ENCODE measurements around the gene RNF141.

Gene RNF141

DNA sequence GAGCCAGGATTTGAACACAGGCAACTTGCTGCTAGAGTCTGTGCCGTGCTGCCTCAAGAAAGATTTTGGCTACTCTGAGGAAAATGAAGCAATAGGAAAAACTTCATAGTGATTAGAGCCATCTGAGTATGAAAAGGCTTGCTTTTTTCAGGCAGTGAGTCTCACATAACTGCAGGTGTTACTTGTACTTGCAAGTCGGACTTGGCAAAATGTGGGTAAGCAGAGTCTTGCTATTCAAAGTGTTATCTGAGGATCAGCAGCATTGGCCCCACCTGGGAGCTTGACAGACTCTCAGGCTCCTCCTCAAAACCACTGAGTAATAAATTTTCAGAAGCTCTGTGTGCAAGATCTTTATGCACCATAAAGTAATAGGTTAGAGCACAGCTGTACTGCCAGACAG is 18.1 kb downstream of the RNF141 start:
- DNase-seq (ENCODE audit: low read depth in 2 of 2) = no peak

DNA sequence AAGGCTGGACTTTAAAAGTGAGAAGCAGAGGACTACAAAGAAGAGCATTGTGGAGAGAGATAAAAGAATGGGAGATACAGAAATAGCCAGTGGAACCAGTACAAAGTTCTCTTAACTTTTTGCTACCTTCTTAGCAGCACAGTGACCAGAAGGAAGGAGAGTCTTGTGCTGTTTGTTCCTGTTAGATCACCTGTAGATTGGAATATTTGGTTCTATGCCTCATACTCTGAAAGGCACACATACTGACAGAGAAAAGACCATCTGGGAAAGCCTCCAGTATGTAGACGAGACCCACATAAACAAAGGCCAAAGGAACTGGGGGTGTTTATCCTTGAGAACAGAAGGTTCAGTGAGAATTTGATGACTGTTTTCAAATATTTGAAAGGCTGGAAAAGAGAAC is 18.7 kb downstream of the RNF141 start:
- DNase-seq (ENCODE audit: low read depth in 2 of 2) = no peak

DNA sequence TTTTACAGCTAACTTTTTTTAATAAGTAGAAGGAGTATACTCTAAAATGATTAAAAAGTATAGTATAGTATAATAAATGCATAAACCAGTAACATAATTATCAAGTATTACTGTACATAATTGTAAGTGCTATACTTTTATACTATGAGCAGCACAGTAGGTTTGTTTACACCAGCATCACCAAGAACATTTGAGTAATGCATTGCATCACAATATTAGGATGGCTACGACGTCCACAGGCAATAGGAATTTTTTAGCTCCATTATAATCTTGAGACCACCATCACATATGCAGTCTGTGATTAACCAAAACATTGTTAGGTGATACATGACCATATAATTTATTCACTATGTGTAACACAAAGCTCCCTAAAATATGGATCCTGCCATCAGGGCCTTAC is 20.4 kb downstream of the RNF141 start:
- no peak for DNase-seq (ENCODE audit: low read depth in 2 of 2)

DNA sequence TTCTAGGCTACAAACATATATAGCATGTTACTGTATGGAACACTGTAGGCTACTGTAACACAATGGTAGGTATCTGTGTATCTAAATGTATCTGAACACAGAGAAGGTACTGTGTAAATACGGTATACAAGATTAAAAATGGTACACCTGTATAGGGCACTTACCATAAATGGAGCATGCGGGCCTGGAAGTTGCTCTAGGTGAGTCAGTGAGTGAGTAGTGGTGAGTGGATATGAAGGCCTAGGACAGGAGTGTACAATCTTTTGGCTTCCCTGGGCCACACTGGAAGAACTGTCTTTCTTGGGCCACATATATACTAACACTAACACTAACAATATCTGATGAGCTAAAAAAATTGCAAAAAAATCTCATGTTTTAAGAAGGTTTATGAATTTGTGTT is 21.4 kb downstream of the RNF141 start:
- no peak for DNase-seq (ENCODE audit: low read depth in 2 of 2)

DNA sequence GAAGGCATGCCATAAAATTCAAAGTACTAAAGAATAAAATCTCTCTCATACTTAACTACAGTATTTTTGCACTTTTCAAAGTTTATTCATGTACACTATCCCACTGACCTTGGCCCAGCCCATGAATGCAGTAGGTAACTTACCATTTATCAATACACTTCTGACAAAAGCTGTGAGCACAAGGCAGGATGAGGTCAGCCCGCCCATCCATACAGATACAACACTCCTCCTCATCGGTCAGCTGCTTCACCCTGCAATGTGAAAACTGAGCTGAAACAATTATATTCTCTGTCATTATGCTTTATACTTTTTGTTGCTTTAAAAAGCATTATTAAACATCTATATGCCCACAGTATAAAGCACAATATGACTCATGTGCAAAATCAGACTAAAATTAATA is 22.1 kb downstream of the RNF141 start:
- no peak for DNase-seq (ENCODE audit: low read depth in 2 of 2)

DNA sequence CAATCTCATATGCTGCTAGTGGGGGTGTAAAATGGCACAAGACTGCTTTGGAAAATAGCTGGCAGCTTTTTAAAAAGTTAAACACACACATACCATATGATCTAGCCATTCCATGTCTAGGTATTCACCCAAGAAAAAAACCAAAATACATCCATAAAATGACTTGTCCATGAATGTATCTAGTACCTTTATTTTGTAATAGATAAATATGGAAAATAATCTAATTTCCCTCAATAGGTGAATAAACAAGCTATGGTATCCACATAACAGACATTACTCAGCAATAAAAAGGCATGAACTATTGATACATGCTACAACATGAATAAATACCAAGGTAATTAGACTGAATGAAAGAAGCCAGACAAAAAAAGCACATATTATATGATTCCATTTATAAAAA is 22.9 kb downstream of the RNF141 start:
- no peak for DNase-seq (ENCODE audit: low read depth in 2 of 2)

DNA sequence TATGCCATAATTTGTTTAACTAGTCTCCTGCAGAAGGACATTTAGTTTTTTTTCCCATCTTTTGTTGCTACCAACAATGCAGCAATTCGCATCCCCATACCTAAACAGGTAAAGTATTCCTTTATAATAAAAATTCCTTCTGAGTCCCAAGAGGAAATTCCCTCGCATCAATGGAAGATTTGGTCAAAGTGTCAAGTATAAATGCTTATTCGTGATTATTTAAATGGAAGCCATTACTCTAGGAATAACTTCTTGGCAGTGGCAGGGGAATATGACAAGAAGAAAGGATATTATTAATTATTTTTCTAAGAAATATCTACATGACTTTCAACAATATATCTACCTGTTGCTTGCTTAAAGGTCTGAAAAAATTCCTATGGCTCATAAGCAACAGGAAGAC is 25.6 kb downstream of the RNF141 start:
- DNase-seq (ENCODE audit: low read depth in 2 of 2) = no peak

DNA sequence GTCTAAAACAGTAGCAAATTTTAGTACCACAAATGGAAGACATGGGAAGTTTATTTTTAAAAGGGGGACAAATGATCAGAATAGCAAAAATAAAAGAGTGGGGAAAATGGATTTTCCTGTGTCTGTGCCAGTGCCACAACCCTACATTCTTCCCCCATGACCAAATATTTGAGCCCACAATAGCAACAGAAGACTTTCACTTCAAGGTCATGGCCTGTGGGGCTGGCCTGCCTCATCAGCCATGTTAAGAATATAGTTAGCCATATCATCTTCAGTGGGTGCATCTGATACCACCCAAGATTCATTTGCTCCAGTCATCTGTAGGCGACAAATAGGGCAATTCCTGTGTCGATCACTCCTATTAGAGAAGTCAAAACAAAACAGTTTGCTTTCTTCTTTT is 26.3 kb downstream of the RNF141 start:
- DNase-seq (ENCODE audit: low read depth in 2 of 2) = no peak

DNA sequence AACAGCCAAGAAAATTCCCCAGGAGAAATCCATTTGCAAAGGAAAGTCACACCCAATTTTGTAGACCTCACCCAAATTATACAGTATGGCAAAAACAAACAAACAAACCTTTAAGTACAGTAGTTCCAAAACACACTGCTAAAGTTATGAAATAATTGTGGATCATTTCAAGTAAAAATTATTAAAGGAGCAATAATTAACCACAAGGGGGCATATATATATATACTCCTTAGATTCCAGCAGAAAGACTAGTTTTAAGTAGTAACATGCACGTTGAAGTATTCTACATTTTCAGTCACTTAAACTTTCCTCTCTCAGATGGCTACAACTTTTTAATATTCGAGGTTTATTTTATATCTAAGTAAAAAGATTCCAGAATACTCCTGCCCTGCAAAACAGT is 26.8 kb downstream of the RNF141 start:
- DNase-seq (ENCODE audit: low read depth in 2 of 2) = no peak

DNA sequence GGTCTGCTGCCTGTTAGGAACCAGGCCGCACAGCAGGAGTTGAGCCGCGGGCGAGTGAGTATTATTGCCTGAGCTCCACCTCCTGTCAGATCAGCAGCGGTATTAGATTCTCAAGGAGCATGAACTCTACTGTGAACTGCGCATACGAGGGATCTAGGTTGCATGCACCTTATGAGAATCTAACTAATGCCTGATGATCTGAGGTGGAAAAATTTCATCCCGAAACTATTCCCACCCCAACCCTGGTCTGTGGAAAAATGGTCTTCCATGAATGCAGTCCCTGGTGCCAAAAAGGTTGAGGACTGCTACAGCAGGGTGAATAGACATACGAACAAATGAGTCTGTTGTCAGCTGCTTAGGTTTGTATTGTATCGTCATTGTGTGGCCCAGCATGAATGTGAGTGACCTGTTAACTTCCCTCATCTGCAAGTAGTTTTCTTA is 29.8 kb downstream of the RNF141 start:
- DNase-seq (ENCODE audit: low read depth in 2 of 2) = no peak

DNA sequence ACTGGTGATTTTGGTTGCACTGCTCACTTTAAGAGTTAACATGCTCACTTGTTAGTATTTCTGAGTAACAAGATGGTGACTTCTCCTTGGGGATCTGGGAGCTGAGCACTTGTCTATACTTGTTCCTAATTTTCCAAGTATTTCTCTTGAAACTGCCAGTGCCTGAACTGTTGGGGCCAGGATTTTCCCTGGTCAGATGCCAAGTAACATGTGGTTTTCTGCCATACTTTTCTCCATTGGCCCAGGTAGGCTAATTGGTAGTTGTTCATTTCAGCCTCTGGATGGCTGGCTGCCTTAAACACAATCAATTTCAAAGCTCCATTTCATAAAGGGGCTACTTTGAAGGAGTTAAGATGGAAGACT is 35.0 kb downstream of the RNF141 start:
- DNase-seq (ENCODE audit: low read depth in 2 of 2) = no peak

DNA sequence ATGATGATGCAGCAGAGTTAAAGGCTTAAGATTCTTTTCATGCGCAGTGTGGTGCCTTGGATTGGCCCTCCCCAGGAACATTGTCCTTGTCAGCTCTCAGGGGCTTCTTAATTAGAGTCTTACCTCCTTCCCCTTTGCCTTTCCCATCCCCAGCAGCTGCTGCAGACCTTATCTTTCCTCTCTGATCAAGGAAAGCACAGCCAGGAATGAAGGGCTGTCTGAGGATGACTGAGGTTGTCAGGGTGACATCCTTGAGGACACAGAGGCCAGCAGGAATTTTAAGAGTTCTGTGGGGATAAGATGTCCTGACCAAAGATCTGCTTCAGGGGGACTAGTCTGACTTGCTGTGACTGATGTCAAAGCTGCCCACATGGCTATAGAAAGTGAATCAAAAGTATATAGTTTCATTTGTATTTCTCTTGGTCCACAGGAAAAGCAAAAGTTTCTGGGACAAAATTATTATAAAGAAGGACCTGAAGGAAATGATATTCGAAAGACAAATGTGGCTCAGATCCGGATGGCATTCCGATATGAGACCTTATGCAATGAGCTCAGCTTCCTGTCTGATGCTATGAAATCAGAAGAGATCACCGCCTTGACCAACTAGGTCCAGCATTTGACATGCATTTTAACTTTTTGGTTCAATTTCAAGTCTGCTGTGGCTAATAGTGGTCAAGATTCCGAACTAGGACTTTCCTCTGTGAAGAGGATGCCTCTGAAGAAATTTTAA is 35.5 kb downstream of the RNF141 start:
- no peak for DNase-seq (ENCODE audit: low read depth in 2 of 2)

DNA sequence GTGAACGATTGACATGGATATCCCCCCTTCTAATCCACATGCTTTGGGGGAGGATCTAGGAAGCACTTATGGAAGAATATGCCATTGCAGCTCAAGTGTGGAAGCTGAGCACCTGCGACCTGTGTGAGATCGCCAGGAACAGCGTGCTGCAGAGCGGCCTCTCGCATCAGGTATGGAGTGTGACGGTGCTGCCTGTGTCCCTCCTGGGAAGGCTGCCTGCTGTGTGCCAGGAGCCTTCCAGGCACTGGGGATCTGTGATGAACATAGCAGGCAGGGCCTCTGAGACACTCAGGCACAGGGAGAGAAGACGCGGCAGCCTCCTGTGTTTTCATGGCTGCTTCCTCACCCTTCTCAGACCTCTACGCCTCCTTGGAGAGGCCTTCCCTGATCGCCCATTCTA is 36.5 kb downstream of the RNF141 start:
- DNase-seq (ENCODE audit: low read depth in 2 of 2) = no peak

DNA sequence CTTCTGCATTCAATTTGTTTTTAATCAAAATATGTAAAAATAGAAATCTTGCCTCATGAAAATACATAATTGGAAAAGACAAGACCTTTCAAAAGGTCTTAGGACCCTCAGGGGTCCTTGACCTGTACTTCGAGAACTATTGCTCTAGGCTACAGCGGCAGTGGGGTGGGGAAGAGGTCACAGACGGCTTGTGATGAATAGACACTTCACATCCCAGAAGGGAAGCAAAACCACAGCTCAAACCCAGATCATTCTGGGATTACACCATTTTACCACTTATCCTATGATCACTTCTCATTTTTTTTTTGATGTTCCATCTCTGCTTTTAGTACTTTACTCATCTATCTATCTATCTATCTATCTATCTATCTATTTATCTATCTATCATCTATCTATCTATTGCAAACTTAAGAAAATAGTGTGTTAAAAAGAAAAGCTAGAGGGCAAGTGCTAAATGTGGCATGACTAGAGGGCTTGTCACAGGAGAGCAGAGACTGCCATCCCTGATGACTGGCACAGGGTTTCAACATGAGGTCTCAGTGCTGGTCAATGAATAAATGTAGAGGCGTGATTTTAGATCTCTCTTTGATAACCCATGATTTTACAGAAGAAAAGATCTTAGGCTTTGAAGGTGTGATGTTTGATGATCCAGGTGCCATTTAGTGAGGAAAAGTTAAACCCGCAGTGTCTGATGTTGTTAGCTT is 37.1 kb downstream of the RNF141 start:
- no peak for DNase-seq (ENCODE audit: low read depth in 2 of 2)

DNA sequence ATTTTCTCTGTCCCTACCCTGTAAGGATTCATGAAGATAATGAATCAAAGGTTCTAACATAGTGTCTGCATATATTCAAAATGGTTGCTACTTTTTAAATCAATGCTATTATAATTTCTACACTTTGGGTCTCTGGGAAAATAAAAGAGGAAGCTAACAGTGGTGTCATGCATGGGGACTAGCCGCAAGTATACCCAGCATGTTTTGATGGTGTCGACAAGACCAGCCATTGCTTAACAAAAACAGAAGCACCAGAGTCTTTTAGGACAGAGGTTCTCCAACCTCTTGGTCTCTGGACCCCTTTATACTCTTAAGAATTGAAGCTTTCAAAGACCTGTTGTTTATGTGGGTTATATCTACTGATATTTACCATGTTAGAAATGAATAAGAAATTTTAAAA is 37.8 kb downstream of the RNF141 start:
- no peak for DNase-seq (ENCODE audit: low read depth in 2 of 2)

DNA sequence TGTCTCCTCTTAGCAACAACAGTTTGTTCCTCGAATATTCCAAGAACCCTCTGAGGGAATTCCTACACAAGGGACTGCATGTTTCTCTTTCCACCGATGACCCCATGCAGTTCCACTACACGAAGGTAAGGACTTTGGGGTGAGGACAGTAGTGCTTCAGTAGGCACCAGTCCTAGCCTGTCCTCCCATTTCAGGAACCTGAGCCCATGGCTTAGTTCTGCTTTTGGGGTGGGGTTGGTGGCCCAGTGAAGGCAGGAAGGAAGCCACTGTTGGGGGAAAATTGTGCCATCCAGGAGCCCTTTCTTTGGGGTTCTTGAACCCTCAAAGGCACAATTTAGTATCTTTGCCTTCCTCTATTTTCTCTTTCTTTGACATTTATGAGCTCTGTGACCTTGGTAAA is 38.2 kb downstream of the RNF141 start:
- DNase-seq (ENCODE audit: low read depth in 2 of 2) = no peak

DNA sequence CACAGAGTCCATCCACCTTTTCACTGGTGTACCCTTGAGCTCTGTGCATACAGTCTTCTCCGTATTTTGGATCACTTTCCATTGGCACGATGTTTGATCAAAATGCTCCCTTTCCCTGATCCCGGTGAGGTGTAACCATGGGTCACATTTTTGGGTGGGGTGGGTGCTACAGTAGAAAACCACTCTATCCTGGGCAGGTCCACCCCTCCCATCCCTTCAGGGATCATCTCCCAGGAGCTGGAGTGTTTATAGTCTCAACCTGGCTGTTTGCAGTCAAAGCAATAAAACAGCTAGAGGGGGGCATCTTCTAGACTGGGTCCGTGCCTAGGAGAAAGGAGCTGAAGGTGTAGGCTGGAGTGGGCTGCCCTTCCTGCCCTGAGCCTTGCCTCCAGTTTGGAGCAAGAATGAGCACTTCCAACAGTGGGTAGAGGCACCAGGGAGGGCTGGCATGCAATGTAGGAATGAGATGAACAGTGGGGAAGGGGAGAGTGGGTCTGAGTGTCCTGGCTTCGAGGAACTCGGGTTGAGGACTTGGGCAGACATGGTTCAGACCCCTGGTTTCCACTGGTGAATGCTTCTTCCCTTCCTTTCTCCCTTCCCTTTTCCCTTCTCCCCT is 38.8 kb downstream of the RNF141 start:
- DNase-seq (ENCODE audit: low read depth in 2 of 2) = no peak

DNA sequence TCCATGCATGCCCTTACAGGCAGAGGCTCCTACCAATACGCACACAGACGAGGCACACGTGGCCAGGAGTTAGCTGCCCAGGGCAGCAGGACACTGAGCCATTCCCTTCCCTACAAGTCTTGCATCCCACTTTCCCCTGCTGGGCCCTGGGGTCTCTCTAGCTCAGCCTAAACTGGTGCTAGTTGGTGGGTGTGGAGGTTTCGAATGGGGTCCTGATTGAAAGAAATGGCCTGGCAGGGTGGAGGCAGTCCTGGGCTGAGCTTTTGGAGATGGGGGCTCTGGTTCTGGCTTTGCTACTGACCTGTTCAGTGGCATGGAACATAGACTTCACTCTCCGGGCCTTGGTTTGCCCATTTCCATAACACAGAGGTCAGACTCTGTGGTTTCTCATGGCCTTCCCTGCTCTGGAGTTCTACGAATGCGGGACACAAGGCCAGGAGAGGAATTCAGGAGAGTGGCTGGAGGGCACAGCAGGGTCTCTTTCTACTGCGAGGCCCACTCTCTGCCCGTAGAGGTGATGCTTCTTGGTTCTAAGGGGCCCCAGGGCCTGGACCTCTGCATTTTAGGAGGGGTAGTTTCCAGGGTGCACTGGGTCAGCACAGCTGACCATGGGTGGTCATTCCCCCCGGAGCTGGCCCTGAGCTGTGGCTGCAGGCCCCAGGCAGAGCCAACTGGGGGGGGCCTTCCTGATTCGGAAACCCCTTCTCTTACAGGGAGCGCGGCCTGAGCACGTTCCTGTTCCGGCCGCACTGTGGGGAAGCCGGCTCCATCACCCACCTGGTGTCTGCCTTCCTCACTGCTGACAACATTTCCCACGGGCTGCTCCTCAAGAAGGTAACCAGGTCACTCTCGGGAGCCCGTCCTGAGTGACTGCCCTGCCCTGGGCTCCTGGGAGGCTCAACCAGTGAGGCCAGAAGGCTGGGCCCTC is 40.0 kb downstream of the RNF141 start:
- no peak for DNase-seq (ENCODE audit: low read depth in 2 of 2)

DNA sequence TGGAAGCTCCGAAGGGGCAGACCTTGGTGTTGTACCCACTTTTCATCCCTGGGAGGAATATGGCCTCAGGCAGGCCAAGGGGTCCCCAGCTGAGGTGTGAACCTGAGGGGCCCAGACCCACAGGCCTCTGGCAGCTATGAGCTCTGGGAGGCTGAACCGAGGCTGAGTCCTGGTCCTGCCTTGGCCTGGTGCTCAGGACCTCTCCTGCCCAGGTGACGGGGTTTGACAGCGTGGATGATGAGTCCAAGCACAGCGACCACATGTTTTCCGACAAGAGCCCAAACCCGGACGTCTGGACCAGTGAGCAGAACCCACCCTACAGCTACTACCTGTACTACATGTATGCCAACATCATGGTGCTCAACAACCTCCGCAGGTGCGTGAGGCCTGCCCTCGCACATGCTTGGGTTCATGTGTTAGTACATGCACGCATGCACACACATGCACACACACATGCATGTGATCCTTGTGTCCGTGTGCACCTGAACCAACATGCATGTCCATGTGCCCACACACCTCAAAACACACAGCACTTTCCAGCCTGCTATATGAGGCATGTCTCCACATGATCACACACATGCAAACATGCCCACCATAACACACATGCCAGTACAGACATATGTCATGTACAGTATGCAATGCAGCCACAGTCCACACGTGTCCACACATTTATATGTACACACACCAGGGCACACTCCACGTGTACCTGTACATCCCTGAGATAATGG is 40.9 kb downstream of the RNF141 start:
- no peak for DNase-seq (ENCODE audit: low read depth in 2 of 2)

DNA sequence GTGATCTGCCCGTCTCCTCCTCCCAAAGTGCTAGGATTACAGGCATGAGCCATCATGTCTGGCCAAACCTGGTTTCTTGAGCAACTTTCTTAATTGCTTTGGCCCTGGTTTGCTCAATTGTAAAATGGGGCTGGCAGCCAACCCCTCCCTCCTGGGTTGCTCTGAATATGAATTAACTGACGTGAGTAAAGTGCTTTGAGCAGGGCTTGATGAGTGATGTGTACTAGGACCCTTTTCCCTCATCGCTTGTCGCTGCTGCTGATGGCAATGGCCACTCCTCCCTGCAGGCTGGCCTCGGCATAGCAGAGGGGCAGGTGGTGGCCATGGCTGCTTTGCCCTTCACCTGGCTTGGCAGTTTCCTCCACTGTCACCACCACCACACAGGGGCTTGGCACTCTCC is 41.5 kb downstream of the RNF141 start:
- DNase-seq (ENCODE audit: low read depth in 2 of 2) = no peak

DNA sequence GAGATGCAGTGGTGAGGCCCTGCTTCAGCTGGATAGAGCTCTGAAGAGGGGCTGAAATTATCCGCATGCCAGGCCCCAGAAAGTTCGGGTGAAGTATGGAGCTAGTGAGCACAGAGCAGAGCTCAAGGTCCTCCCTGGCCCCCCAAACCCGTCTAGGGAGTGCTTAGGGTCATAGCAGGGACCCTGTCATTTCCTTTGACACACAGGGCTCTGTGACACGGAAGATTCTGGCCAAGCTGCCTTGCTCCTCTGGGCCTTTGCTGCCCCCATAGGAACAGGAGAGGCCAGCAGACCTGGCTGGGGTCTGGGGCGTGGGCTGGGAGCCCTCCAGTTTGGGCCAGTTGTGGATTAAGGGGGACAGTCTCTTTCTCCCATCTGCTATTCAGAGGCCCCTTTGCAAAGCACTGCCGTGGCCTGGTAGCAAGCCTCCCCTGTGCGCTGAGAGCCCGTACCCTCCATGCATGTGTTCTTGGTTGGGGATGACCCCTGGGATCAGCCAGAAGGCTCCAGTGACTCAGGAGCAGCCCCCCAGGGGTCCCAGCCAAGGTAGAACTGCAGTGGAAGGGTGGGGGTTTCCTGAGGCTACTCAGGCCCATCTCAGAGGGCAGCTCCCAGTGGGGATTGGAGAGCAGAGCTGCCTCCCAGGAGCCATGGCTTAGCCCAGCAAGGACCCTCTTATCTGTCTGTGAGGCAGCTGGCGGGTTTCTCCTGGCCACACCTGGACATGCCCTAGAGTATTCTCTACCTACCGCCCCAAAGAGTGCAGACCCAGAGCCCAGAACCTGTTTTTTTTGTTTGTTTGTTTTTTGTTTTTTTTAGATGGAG is 42.3 kb downstream of the RNF141 start:
- no peak for DNase-seq (ENCODE audit: low read depth in 2 of 2)

Measured in fibroblast of skin of left biceps (primary cell).